KG1 (cell line): Measurements from ENCODE around the gene MBD3.
"Not testable (repeated sequence)": the region's sequence is repeated elsewhere in the genome, so short reads cannot be mapped to it uniquely, and the experiment has no call there.

ENCODE experiments used
- DNase-seq: peaks from one replicate; lab custom pipeline; 2025; lab: John Stamatoyannopoulos, UW

MBD3 gene

DNA sequence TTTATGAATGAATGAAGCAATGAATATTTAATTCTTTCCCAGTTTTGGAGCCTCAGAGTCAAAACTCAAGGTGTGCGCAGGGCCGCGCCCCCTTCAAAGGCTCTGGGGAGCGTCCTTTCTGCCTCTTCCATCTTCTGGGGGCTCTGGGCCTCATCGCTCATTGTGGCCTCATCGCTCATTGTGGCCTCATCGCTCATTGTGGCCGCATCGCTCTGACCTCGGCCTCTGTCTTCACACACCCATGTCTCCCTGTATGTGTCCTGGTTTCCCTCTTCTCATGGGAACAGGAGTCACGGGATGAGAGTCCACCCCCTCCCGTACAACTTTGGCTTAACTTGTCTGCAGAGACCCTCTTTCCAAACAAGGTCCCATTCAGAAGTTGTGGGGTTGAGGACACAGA, 21.3 kb downstream of the MBD3 start:
- DNase-seq, result no peak

DNA sequence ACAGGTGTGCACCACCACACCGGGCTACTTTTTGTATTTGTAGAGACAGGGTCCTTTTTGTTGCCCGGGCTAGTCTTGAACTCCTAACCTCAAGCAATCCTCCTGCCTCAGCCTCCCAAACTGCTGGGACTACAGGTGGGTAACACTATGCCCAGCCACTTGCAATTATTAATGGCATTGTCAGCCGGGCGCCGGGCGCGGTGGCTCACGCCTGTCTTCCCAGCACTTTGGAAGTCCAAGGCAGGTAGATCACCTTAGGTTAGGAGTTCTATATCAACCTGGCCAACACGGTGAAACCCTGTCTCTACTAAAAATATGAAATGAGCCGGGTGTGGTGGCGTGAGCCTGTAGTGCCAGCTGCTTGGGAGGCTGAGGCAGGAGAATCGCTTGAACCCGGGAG, 21.8 kb downstream of the MBD3 start:
- no peak for DNase-seq

DNA sequence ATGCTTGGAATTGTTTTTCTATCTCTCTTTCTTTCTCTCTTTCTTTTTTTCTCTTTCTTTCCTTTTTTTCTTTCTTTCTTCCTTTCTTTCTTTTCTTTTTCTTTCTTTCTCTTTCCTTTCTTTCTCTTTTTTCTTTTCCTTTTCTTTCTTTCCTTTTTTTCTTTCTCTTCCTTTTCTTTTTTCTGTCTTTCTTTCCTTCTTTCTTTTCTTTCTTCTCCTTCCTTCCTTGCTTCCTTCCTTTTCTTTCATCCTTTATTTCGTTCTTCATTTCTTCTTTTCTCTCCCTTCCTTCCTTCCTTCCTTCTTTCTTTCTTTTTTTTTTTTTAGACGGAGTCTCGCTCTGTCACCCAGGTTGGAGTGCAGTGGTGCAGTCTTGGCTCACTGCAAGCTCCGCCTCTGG, 22.7 kb downstream of the MBD3 start:
- DNase-seq, result no peak

DNA sequence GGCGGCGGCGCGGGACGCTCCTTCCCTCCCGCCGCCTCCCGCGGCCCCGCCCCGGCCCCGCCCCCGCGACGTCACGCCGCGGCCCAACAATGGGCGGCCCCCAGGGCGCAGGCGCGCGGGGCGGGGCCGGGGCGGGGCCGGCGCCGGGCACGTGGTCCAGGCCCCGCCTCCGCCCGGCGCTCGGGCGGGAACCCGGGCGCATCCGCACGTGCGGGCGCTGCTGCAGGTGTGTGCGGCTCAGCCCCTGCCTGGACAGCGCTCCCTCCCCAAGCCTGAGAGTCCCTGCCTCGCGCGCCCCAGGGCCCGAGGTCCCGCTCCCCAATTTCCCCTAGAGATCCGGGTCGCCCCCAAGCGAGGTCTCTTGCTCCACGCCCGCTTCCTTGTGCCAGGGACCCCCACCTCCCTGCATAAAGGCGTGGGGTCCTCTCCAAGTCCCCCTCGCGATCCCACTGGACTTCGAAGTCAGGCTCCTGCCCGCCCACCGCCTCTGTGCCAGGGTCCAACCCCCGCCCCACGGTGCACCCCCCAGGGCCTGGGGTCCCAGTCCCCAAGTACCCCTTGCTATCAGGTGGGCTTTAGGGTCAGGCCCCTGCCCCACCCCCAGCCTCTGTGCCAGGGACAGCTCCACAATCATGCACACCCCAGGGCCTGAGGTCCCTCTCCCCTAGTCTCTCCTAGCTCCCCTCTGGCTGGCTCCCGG, 24.2 kb downstream of the MBD3 start, which contains the start of gene MEX3D:
TSS of gene MEX3D (minus strand) at position 6 of the 700 bp plus-strand sequence. CDS start 267 bp downstream, outside the sequence.
- peak; percentile 20 for DNase-seq

DNA sequence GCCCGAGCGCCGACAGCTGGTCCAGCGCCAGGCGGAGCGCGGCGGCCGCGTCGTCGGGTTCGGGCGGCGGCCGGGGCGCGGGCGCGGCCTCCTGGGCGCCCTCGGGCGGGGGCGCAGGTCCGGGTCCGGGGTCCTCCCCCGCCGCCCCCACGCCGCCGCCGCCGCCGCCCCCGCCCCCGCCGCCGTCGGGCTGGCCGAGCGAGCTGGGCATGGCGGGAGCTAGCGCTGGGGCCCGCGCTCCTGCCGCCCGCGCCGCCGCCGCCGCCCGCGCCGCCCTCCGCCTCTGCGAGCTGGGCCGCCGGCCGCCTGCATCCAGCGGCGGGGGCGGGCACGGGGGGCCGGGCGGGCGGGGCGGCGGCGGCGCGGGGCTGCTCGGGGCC, 24.8 kb downstream of the MBD3 start:
- DNase-seq, result no peak

DNA sequence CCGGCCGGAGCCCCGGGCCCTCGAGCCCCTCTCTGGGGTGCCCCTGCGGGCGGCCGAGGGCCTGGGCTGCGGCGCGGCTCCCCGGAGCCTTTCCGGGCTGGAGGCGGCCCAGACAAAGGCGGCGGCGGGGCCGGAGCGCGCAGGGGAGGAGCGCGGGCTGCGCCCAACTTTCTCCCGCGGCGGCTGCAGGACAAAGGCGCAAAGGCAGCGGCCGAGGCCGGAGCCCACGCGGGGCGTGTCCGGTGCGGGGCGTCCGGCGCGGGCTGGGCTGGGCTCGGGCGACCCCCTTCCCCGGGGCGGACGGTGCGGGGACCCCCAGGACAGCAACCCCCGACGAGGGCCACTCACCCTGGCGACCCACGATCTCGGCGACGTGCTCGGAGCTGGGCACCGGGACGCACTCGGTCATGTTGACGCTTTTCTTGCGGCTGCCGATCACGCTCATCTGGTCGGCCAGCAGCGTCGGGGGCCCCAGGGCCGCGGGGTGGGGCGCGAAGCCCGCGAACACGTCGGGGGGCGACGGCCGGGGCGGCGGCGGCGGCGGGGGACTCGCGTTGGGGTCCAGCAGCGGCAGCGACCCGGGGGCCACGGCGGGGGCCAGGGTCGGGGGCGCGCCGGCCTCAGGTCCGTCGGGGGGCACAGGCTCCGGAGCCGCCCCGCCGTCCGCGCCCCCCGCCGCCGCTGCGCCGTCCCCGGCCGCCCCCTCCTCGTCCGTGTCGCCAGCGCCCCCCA, 25.4 kb downstream of the MBD3 start:
- DNase-seq, result no peak

DNA sequence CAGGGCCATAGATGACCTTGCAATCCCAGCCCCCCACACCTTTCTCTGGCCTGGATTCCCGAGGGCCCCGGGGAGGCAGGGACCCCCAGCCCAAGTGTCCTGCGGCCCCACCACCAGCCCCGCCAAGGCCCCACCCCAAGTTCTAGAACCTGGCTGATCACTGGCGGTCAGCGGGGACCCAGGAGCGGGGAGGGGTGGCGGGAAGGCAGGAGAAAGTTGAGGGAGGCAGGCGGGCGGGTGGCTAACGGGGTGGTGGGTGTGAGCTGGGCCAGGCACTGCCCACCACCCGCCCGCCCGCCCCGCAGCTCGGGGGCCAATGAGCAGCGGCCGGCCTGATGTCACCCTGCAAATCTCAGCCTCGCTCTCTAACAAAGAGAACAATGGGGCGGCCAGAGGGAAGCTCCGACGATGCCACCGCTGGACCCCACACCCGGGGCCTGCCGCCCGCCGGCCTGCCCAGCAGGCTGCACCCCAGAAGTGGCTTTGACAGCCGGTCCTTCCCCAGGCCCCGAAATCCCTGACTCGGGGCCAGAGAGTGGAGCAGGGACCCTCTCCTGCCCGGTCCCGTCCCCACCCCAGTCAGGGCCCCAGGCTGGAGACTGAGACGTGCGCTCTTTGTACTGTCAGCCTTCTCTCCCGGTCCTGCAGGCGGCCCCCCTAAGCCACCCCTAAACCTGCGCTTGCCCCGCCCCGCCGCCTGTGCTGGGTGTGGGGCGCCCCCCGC, 26.1 kb downstream of the MBD3 start:
- no peak for DNase-seq

DNA sequence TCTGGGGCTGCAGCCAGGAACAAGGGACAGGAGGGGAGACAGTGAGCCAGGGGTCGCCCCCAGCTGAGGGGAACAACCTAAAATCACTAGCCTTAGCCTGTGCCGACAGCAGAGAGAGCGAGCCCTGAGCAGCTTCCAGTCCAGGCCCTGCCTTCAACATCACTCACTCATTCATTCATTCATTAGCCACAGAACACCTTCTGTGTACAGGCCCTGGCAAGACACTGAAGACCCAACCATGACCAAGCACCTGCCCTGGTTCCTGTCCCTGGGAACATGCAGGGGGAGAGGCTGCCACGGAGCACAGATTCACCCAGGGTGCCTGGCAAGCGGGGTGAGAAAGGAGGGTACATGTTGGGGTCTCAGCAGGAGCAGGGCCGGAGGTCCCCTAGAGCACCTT, 29.4 kb downstream of the MBD3 start:
- no peak for DNase-seq

DNA sequence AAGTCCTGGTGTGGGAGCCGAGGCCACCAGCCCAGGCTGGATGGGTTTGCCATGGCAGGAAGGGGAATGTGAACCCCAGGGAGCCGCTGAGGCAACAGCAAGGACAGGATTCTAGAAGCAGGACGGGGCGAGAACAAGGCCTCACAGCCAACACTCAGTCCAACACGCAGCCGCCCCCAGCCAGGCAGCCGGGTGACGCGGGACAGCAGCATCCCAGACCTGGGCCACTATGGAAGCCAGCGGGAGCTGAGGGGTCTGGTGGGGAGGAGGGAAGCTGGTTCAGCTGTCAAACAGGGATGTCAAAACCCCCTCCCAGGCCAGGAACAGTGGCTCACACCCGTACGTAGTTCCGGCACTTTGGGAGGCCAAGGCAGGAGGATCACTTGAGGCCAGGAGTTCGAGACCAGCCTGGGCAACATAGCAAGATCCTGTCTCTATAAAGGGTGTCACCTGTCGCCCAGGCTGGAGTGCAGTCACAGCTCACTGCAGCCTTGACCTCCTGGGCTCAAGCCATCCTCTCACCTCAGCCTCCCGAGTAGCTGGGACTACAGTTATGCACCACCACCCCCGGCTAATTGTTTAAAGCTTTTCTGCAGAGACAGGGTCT, 31.3 kb downstream of the MBD3 start:
- no peak for DNase-seq

DNA sequence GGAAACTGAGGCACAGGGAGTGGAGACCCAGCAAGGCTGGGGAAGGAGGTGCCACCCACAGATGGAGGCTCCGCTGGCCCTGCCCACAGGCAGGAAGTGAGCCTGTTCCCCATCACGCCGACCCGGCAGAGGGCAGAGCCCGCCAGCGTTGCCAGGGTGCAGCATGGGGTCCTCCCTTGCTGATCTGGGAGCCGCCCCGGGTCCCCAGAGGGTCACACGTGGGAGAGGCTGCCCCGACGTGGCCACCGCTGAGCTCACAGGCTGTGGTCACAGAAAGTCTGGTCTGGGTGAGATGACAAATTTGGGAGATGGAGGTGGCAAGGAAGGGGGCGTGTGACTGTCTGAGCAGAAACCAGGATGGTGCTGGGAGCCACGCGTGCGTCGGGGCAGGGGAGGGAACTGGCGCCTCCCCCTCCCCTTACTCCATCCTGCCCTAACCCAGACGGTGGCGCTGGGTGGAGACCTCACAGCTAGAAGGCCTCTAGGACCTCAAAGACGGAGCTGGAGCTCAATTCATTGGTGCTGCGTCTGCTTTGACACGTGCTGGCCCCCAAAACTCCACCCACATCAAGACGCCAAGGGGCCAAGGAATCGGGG, 32.3 kb downstream of the MBD3 start:
- DNase-seq, result no peak

DNA sequence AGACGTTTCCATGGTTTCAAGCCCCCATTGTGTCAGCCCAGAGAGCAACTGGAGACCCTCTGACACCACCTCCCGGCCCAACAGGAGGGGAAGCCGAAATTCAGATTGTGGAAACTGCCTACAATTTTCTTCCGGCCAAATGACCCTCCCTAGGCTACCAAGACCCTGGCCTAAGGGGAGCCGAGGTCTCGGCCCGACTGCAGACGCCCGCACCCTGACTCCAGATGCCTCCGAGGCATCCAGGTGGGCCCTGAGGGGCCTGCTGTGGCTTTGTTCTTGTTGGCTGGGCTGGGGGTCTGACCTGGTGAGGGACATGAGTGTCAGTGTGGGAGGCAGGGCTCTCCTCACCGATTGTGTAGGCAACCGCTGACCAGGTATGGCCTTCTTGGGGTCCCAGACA, 34.1 kb downstream of the MBD3 start:
- no peak for DNase-seq

DNA sequence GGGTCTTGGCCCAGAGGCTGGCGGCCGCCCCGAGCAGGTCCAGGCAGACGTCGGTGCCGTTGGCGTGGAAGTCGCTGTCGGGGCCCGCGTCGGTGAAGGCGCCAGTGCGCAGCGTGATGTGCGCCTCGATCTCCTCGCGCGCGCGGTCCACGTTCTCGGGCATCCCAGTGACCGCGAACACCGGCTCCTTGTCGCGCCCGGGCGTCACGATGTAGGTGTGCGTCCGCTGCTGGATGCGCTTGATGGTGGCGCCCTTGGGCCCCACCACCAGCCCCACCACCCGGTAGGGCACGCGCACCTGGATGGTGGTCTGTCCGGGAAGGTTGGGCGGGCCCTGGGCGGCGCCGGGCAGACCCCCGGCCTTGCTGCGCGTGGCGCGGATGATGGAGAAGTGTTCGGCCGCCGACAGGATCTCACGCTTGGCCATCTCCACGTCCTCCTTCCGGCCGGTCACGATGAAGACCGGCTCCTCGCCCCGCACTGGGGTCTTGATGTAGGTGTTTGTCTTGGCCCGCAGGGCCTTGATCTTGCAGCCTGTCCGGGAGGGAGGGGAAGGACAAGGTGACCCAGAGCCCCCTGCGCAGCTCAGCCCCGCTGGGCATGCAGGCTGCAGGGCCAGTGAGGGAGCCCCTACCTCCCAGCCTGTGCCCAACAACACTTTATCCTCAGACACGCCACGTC, 36.1 kb downstream of the MBD3 start:
- DNase-seq, result no peak

DNA sequence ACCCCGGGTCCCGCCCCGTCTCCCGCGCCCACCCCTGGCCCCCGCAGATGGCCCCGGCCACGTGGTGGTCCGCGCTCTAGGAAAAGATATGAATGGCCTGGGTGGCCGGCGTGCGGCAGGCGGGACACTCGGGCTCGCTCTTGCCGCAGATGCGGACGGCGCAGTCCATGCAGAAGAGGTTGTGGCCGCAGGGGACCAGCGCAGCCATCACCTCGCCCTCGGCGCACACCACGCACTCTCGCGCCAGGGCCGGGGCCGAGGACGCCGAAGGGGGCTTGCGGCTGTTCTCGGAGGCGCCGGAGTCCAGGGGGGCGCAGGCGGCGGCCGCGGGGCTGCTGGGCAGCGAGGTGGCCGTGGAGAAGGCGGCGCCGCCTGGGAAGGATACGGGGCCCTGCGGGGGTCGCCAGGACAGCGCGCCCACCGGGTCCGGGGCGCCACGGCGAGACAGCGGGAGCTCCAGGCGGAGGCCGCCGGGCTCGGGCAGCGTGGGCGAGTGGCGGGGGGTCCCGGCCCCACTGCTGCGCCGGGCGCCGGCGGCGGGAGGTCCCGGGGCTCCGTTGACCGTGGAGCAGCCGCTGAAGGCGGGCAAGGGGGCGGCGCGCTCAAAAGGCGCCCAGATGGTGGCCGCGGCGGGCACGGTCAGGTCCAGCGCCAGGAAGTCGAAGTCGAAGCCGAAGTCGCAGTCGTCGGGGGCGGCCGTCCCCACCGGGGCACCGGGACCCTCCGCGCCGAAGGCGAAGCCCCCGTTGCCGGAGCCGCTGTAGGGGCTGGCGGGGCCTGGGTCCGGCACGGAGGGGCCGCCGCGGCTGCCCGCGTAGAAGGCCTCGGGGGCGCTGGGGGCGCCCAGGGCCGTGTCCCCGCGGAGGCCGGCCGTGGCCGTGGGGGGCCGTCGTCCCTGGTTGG, 36.9 kb downstream of the MBD3 start:
- no peak for DNase-seq

DNA sequence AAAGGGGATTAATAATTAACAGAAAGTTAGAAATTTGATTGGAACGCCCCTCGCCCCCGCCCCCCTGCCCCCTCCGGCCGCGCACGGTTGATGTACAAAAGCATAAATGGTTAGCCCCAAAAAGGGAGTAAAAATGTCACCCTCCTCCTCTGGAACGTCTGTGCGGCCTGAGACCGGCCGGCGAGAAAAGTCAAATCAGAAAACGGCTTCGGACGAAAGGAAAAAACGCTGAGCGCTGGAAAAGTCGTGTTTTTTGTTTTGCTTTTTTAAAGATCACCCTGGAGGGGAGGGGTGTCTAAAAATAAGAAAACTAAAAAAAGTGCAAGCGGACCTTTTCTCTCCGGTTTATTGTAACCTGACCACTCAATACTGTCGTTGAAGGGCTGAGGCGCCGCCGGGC, 37.7 kb downstream of the MBD3 start:
- DNase-seq, result no peak

DNA sequence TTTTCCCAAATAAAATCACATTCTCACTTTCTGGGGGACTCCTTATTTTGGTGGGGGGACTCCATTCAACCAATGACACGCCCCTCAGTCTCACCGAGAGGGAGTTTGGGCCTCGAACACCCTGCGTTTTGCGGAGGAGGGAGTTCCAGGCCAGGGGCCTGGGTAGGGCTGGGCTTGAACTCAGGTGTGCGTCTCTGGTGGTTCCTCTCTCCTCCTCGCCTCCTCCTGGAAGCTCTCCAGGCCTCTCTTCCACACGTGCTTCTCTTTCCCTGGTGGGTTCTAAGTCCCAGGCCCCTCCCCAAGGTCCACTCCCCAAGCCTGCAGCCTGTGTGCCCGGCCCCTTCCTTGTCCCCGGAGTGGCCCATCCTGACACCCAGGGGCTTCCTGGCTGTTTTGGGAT, 39.2 kb downstream of the MBD3 start:
- no peak for DNase-seq

DNA sequence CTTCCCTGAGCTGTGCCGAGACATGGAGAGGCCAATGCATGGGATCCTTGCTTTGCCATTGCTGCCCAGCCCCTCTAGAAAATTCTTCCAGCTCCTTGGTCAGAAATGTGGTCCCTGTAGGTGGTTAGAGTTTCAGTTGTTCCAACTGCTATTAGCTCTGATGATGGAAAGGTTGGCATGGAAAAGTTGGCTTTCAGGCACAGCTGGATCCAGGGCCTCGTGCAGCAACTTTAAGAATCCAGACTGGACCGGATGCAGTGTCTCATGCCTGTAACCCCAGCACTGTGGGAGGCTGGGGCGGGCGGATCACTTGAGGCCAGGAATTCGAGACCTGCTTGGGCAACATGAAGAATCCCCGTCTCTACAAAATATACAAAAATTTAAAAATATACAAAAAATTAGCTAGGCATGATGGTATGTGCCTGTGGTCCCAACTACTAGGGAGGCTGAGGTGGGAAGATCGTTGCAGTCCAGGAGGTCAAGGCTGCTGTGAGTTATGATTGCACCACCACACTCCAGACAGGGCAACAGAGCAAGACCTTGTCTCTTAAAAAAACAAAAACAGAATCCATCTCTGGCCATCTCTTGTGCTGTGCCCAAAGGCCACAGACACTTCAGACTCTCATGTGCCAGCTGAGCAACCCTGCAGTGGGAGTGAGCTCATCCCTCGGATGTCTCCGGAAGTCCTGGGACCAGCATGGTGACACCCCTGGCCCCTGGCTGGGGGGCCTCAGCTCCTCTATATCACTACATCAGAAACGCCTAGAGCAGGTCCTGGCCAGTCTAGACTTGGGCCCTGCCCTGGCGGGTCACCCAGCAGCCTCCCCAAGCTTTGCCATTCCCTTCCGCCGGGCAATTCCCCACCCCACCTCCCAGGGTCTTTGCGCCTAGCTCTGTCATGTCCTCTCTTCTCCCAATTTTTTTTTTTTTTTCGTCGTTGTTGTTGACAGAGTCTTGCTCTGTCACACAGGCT, 41.3 kb downstream of the MBD3 start:
- DNase-seq, result no peak

DNA sequence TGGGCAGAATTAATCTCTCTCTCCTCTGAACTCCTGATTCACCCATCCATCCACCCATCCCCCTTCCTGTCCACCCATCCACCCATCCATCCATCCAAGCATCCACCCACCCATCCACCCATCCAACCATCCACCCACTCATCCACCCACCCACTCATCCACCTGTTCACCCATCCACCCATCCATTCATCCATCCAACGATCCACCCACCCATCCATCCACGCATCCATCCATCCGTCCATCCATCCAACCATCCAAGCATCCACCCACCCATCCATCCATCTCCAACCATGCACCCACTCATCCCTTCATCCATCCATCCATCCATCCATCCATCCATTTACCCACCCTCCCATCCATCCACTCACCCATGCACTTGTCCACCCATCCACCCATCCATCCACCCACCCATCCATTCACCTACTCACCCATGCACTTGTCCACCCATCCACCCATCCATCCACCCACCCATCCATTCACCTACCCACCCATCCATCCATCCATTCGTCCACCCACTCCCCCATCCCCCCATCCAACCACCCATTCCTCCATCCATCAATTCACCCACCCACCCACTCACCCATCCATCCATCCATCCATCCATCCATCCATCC, 43.2 kb downstream of the MBD3 start:
- no peak for DNase-seq

DNA sequence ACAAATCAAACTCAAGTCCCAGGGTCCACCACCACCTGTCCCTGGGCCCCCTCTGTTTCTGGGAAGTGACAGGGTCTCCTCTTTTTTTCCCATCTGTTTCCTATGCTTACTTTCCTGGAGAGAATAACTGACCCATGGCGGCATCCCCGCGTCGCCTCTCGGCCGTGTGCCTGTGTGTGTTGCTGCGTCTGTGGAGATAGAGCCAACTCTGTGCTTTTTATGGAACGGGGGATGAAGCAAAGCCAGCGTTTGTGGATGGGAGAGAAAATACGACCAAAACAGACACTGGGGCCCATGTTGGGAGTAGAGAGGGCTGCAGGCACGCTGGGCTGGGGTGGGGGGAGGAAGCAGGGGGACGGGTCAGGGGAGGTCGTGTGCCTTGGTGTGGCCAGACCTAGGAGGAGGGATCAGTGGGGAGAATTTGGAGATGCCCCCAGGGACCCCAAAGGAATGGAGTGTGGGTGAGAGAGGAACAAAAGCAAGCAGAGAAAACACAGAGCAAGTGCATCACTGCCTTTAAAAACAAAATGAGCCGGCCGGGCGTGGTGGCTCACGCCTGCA, 52.2 kb downstream of the MBD3 start:
- DNase-seq, result no peak

DNA sequence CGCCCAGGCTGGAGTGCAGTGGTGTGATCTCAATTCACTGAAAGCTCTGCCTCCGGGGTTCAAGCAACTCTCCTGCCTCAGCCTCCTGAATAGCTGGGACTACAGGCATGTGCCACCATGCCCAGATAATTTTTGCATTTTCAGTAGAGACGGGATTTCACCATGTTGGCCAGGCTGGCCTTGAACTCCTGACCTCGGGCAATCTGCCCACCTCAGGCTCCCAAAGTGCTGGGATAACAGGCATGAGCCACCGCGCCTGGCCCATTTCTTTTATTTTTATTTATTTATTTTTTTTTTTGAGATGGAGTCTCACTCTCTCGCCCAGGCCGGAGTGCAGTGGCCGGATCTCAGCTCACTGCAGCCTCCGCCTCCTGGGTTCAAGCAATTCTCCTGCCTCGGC, 52.9 kb downstream of the MBD3 start:
- not testable (repeated sequence) for DNase-seq
